ENCODE results near the gene POLDIP2. TPM values are rescaled to one million over a fixed set of nuclear protein-coding genes. Genes with fewer than 3 reads are reported as not detected.

The POLDIP2 gene
- total RNA-seq, 1 experiment from 2014 or later: 82.8 TPM

GRCh38 chr17:28370744-28371103 lies 13.4 kb upstream of the POLDIP2 start:
- no peak overlapping the region for H3K14ac ChIP-seq (ENCODE audit: insufficient read depth, low read length)
- no peak overlapping the region for H4K8ac ChIP-seq (replicated peaks; ENCODE audit: insufficient read length, low read depth, low read length)
- no peak overlapping the region for H3K18ac ChIP-seq (ENCODE audit: insufficient read length, low read depth, low read length)
- no peak overlapping the region for H2BK20ac ChIP-seq (ENCODE audit: low read depth, low read length, poor library complexity, severe bottlenecking)
- no peak overlapping the region for H2BK5ac ChIP-seq (ENCODE audit: insufficient read length, low read length)
- TF ChIP-seq, protein P1, sequence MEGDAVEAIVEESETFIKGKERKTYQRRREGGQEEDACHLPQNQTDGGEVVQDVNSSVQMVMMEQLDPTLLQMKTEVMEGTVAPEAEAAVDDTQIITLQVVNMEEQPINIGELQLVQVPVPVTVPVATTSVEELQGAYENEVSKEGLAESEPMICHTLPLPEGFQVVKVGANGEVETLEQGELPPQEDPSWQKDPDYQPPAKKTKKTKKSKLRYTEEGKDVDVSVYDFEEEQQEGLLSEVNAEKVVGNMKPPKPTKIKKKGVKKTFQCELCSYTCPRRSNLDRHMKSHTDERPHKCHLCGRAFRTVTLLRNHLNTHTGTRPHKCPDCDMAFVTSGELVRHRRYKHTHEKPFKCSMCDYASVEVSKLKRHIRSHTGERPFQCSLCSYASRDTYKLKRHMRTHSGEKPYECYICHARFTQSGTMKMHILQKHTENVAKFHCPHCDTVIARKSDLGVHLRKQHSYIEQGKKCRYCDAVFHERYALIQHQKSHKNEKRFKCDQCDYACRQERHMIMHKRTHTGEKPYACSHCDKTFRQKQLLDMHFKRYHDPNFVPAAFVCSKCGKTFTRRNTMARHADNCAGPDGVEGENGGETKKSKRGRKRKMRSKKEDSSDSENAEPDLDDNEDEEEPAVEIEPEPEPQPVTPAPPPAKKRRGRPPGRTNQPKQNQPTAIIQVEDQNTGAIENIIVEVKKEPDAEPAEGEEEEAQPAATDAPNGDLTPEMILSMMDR (conservative IDR thresholded peaks at IDR 0.05): no peak
- H3K4me2 ChIP-seq (ENCODE audit: insufficient read depth, insufficient read length, low read length): peak overlapping the region; percentile 53
- peaks cover 10% of the 10 kb centered on the region for H3K23me2 ChIP-seq (ENCODE audit: insufficient read length, low read depth, low read length, poor library complexity, severe bottlenecking)
- H3K27me3 ChIP-seq (ENCODE audit: insufficient read depth, low read length): peaks cover 12% of the 10 kb centered on the region; the same call in 1 of the 2 replicates
- peaks cover 2% of the 10 kb centered on the region; the same call in 1 of the 2 replicates for H3K4me1 ChIP-seq (ENCODE audit: insufficient read depth, low read length)
- peak overlapping the region in 2 of 3 experiments; percentile 66 to 87; a peak in 2 of 7 replicates for H3K27ac Mint-ChIP-seq
- no peak for DNase-seq
- whole genome bisulfite sequencing (ENCODE audit: extremely low coverage, insufficient read length, low lambda C conversion rate): no CpG with 5 or more reads among the region's 1 CpG
- H4K5ac ChIP-seq (ENCODE audit: insufficient read length, low read depth, low read length): no peak overlapping the region
- H4K20me1 ChIP-seq (ENCODE audit: control insufficient read depth, insufficient read depth, insufficient read length): peaks cover 2% of the 10 kb centered on the region
- no peak overlapping the region for H2AK5ac ChIP-seq (ENCODE audit: insufficient read length, low read length)
- no peaks in the 10 kb centered on the region; a peak in 2 of 5 replicates for H3K9me3 Mint-ChIP-seq
- H3K9ac ChIP-seq (ENCODE audit: extremely low read depth, insufficient read length, low read length): no peak overlapping the region
- no peaks in the 10 kb centered on the region for H3K79me1 ChIP-seq (ENCODE audit: insufficient read depth, low read depth, low read length, poor library complexity, severe bottlenecking)
- no peak overlapping the region for H2BK120ac ChIP-seq (ENCODE audit: low read depth, low read length, poor library complexity, severe bottlenecking)
- H3K4ac ChIP-seq (ENCODE audit: low read depth, low read length): no peak overlapping the region
- no peak overlapping the region for H2BK12ac ChIP-seq (ENCODE audit: insufficient read length, low read depth, low read length)
- H3K79me2 ChIP-seq (ENCODE audit: insufficient read depth, low read length): no peaks in the 10 kb centered on the region
- peaks cover 14 to 21% of the 10 kb centered on the region in 2 experiments for H3K4me1 Mint-ChIP-seq
- peak overlapping the region in 1 of 2 experiments; percentile 85; a peak in 2 of 5 replicates for H3K4me3 Mint-ChIP-seq
- H3K36me3 Mint-ChIP-seq (ENCODE audit: insufficient read depth in 1 of 3, low read depth in 3 of 3): peaks cover 0 to 6% (median 2%) of the 10 kb centered on the region in 3 experiments; a peak in 3 of 7 replicates
- no peak overlapping the region for H3T11ph ChIP-seq (ENCODE audit: low read length)
- H3K9me3 ChIP-seq (ENCODE audit: control insufficient read depth, low read depth, low read length): no peaks in the 10 kb centered on the region
- no peak overlapping the region for H4K91ac ChIP-seq (ENCODE audit: insufficient read length, low read depth, low read length)
- H3K27me3 Mint-ChIP-seq (ENCODE audit: low read depth): peaks cover 35% of the 10 kb centered on the region
- no peak overlapping the region for H3K27ac ChIP-seq (ENCODE audit: insufficient read length, low read depth, low read length)
- no peak overlapping the region for H3K56ac ChIP-seq (ENCODE audit: insufficient read length, low read depth, low read length)
- no peak overlapping the region for H2AFZ ChIP-seq (ENCODE audit: low read length)
- H3K23ac ChIP-seq (ENCODE audit: insufficient read length, low read depth, low read length): no peak overlapping the region
- H2BK15ac ChIP-seq (ENCODE audit: low read depth, low read length): no peak overlapping the region
